ENCODE measurements around the gene LY6G6C.
"Not testable (repeated sequence)": the region's sequence is repeated elsewhere in the genome, so short reads cannot be mapped to it uniquely, and the experiment has no call there.

Gene LY6G6C

DNA sequence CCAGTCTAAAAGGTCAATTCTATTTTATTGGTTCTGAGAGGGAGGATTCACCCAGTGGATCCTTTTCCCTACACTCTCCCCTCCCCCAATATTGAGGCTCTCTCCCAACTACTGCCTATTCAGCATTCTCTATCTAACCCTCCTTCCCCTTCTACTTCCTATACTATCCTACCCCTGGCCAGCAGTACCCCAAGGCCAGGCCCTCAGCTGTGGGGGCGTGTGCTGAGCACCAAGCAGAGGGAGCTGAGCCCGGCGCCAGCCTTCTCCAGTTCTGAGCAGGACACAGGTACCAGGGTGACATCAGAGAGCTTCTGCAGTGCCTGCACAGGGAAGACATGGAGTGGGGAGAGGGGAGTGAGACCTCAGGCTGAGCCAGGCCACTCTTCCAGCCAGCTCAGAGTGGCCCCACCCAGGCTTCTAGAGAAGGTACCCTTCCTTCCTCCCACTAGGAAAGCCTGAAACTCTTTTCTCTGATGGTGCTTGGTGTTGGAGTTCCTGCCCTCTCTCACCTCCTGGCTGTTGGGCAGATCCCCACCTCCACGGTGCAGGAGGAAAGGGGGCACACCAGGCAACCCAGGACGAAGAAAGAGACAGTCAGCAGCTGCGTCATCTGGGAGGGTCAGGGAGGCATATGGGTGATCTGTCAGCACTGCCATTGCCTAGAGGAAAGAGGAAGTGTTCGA, 5.6 kb upstream of the LY6G6C start:
- DNase-seq (ENCODE audit: low read depth, low spot score) = no peak

DNA sequence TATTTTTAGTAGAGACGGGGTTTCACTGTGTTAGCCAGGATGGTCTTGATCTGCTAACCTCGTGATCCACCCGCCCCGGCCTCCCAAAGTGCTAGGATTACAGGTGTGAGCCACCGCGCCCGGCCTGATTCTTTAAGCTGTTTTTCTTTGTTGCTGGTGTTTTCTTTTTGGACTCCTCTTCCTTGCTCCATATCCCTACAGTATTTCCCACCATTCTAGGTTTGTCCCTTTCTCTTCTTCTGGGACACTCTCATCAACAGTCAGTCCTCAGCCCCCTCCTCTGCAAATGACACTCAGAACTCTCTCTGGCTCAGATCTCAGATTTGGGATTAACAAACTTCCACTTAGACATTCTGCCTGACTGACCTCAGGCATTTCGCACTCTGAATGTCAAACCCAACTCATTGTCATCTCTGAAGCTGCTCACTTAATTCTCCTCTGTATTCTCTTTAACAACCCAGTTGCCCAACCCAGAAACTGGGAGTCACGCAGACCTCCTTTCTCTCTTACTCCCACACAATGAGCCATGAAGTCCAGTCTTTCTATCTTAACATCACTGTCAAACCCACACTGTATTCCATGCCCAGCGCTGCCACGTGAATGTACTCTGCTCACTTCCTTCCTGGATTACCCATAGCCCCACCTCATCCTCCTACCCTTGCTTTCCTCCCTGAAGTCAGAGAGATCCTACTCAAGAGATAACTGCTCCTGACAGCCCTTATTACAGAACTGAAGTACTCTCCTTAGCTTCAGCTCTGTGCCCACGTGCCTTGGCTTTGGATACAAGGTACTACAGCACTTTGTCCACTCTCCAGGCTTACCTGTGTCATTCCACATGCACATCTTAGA, 4.2 kb upstream of the LY6G6C start:
- no peak for DNase-seq (ENCODE audit: low read depth, low spot score)

DNA sequence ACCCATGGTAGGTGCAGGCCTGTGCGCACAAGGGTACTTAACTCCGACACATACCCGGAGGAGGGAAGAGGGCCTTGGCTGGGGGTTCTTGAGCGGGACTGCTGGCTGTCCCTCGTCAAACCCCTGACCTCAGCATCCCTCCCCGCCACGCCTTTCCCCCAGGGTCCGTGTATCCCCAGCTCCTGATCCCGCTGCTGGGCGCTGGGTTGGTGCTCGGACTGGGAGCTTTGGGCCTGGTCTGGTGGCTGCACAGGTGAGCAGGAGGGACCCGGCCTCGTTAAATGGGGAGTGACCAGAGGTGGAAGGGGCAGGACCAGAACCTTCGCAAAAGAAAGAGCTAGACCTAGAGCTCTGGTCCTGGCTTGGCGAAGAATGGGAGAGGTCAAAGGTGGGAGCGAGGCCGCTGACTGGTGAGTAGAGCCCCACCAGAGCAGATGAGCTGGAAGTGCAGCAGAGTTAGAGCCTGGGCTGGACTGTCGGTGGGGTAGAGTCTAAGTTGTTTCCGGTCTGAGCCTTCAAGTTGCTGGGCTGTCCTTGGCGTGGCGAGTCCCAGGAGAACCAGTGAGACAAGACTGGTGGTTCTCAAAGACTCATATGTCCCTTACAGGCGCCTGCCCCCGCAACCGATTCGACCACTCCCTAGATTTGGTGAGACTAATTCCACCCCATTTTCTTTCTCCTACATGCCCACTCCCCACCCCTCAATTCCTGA, 2.6 kb upstream of the LY6G6C start:
- DNase-seq (ENCODE audit: low read depth, low spot score) = no peak

DNA sequence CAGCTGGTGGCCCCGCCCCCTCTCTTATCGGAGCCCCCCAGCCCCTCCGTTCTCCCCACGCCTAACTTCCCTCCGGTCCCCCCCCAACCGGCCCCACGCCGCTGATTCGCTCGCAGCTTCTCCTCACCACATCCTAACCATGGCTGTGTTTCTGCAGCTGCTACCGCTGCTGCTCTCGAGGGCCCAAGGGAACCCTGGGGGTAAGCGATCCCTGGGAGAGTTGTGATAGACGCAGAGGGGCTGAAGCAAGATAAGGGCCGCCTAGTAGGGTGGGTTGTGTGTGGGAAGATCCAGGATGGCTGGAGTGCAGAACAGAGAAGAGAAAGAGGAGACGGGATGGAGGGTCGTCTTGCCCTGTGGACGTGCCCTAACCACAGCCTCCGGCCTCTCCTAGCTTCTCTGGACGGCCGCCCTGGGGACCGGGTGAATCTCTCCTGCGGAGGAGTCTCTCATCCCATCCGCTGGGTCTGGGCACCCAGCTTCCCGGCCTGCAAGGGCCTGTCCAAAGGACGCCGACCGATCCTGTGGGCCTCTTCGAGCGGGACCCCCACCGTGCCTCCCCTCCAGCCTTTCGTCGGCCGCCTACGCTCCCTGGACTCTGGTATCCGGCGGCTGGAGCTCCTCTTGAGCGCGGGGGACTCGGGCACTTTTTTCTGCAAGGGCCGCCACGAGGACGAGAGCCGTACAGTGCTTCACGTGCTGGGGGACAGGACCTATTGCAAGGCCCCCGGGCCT, 1.9 kb upstream of the LY6G6C start, which contains the start of gene MPIG6B:
MPIG6B (plus strand) TSS at position 129 of the 735 bp plus-strand sequence; CDS start at position 140, 11 bp downstream.
- no peak for DNase-seq (ENCODE audit: low read depth, low spot score)

DNA sequence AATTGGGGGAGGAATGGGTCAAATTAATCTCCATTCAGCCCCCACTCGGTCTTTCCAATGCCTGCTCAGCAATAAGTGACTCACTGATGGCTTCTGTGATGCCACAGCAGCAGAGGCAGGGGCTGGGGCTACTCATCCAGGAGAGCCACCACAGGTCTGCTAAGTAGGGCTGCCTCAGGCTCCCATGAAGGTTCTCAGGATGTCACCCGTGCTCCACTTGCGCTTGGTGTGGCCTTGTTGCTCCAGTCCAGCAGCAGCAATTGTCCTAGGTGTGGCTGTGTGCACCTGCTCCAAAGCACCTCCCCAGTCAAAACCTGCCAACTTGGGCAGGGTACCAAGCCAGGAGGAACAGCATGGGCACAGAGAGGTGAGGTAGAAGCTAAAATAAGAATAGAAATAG, 627 bp upstream of the LY6G6C start:
- no peak for DNase-seq (ENCODE audit: low read depth, low spot score)

DNA sequence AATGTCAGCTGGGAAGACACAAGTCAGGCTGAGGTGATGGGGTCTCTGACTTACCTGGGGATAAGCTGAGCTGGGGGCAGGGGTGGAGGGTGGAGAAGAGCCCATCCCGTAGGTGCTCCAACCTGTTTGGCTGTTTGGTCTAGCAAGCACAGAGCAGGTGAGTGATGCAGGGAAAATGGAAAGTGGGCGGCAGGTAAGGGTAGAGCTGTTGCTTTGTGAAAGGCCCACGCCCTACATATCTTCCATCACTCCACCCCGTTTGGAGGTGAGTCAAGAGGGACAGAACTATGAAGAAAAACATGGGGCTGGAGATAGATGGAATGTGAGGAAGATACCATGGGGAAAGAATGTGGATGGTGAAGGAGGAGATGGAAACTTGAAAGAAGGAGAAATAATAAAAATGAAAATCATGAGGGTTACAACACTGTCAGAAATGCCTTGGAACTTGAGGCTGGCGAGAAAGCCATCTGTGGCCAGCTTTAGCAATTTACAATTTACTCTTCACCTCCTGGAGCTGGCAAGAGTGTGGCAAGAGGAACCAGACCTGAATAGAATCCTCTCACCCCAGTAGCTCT, 1.3 kb downstream of the LY6G6C start:
- DNase-seq (ENCODE audit: low read depth, low spot score) = no peak

DNA sequence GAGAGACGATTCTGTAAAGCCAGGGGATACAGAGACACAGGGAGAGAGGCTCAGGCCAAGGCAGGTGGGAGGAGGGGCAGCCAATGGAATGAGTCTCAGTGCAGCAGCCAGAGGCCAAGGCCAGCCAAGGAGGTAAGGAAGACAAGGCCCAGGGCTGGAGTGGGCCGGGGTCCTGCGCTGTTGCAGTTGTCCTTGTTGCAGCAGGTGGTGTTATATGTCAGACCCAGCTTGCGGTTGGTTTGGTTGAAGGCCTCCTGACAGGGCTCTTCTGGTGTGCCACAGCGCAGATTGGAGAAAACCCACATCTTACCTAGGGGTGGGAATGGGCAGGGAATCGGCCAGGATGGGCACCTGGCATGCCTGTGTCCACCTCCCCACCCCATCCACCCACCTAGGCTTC, 2.5 kb downstream of the LY6G6C start:
- no peak for DNase-seq (ENCODE audit: low read depth, low spot score)

DNA sequence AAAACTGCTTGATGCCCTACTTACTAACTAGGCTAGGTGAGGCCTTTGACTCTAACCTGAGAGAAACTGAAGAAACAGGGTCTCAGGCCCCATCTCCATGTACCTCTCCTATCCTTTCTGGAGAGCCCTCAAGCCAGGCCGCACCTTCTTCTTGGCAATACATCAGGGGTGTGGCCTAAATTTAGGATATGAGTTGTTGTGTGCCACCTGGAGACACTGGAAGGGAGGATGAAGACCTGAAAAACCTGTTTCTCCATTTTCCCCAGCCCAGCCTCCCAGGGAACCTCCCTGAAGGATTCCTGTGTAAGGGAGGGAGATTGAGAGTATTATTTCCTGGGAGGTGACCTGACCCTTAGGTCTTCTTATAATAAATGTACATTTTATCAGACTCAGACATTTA, 3.3 kb downstream of the LY6G6C start:
- no peak for DNase-seq (ENCODE audit: low read depth, low spot score)

DNA sequence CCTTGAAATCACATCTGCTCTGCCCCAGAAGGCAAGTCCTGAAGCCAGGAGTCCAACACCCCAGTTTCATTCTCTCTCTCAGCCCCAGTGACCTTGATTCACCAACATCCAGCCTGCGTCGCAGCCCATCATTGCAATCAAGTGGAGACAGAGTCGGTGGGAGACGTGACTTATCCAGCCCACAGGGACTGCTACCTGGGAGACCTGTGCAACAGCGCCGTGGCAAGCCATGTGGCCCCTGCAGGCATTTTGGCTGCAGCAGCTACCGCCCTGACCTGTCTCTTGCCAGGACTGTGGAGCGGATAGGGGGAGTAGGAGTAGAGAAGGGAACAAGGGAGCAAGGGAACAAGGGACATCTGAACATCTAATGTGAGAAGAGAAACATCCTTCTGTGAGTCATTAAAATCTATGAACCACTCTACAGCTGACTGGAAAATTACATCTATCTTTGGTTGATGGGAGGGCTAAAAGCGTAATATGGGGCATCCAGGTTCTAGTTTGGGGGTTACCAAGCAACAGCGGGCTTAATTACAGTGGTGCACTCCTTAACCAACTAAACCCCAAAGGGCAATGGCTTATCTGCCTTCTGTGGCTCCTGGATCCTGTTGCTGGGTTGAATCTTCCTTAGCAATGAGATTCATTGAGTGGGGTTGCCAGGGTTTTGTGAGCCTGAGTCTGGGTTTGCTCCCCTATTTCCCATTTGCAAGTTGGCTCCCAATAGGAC, 3.9 kb downstream of the LY6G6C start:
- no peak for DNase-seq (ENCODE audit: low read depth, low spot score)

DNA sequence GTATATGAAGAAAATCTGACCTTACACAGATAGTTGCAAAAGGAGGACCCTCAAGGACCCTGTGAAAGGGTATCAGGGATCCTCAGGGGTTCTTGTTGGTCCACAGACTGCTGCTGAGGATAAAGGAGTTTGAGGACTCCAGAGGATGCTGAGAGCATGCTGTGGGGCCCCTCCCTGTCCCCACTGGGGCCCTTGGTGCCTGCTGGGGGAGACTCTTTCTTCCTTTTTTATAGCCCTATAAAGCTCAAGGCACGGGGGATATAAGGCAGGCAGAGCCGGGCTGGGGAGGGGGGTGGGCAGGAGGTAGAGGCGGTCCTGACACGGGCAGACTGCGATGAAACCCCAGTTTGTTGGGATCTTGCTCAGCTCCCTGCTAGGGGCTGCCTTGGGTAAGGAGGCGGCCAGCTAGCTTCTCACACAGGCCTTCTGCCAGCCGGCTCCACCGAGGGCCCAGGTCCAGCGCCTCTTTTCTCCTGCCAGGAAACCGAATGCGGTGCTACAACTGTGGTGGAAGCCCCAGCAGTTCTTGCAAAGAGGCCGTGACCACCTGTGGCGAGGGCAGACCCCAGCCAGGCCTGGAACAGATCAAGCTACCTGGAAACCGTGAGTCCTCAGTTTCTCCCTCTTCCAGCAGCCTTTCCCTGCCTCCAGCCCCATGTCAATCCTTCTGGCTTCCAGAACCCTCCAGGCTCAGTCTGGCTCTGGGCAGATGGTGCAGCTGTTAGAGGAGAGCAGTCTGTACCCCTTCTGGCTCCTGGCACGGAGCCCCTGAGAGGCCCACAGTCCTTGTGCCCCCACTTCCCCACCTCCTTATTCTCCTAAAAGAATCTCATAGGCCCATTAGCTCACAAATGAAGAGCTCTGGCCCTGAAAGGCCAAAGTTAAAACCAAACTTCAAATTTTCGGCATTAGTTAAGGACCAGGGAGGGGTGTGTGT, 6.3 kb downstream of the LY6G6C start, which contains the start of gene LY6G6D:
LY6G6D (plus strand) TSS at position 327 of the 937 bp plus-strand sequence; CDS start at position 335, 8 bp downstream.
- DNase-seq (ENCODE audit: low read depth, low spot score) = no peak

DNA sequence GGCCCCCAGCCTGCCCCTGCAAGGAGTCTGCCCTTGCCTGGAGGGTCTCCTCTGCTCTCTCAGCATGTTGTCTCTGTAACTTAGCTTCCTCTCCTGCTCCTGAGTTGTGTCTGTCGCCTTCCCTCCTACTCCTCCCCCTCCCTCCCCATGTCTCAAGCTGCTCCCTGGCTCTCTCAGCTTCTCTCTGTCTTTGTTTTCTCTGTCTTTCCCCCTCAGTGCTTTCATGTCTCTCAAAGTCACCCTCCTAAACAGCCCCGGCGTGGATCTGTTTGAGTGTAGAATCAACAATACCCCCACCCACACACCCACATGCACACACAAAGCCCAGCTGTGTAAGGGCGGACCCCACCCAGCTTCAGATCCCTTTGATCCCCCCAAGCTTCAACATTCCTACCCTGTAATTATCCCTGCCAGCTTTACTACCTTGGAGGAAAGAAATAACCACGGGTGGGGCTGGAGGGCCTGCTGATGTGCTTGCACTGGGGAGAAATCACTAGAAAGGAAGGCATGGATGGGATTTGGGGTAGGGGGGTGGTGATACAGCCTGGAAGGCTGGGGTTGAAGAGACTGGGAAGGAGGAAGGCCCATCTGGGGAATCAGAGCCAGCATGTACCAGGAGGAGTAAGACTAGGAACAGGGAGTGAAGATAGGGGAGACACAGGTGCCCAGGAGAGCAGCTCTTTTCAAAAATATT, 7.4 kb downstream of the LY6G6C start:
- DNase-seq (ENCODE audit: low read depth, low spot score) = no peak

DNA sequence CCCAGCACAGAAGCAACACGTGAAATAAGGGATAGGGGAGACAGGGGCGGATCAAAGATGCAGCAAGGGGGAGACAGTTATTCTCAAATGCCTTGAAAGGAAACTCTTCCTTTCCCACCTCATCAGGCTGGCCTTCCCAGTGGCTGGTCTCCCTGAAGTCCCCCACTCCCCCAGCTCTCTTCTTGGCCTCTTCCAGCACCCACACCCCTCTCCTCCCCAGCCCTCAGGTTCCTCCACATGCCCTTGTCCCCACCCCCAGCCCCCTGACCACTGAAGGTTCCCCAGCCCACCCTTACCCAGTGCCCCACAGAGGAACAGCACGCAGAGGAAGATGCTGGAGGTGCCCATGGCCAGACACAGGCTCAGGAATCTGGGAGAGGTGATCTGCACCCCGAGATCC, 8.1 kb downstream of the LY6G6C start:
- no peak for DNase-seq (ENCODE audit: low read depth, low spot score)

DNA sequence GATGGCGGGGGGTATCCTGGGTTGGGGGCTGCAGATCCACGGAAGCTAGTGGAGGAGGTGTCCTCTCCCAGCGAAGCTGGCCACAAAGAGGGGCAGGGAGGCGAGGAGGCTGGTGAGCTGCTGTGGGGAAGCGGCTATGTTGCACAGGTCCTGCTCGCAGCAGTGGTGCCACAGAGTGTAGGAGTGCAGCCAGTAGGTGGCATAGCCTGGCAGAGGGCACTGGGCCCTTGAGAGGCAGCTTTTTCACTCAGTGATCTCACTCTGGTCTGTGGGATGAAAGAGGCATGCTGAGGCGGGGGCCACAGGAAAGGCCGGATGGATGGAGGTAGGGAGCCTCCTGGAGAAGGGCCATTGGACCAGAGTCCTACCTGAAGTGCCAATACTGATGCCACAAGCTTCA, 9.2 kb downstream of the LY6G6C start:
- no peak for DNase-seq (ENCODE audit: low read depth, low spot score)

DNA sequence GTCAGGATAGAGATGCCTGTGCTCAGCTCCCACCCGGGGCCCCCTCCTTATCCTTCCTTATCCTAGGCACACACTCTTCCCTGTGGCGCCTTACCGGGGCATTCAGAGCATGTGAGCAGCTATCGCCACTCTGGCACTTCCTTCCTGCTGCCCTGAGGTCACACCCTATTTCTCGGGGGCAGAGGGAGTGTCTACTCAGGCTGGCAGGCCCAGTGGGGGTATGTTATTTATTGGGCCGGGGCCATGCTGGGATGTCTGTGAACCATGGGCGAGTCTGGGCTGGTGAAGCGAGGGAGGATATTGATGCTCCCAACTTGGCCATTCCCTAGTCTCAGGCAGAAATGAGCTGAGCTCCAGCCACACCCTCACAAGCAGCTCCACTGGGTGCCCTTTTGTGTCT, 10.3 kb downstream of the LY6G6C start:
- DNase-seq (ENCODE audit: low read depth, low spot score) = no peak

DNA sequence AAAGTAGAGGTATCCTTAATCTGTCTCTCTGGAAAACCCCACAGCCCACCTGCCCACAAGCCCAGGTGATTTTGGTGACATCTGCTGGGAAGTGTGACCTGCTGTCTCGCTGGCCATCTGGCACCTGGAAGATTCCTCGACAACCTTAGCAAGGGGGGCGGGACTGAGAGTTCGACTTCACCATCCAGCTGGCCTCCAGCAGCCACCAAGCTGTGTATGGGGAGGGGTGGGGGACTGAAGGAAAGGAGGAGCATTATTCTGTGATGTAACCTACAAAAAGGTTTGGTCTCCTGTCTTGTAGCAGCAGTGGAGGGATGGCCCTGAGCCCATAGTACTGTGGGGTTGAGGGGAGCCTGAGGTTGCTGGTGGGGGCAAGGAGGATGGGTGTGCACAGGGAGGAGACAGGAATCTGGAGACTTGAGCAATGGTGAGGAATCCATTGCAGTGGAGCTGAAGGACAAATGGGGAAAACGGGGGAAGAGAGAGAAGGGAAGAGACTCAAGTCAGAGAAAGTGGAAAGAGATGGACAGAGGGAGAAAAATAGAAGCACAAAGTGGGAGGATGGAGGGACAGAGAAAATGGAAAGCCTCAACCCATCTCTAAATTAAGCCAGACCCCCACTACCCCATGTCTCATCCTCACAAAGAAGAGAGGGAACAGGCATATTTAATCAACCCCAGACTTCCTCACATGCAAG, 10.9 kb downstream of the LY6G6C start:
- no peak for DNase-seq (ENCODE audit: low read depth, low spot score)

DNA sequence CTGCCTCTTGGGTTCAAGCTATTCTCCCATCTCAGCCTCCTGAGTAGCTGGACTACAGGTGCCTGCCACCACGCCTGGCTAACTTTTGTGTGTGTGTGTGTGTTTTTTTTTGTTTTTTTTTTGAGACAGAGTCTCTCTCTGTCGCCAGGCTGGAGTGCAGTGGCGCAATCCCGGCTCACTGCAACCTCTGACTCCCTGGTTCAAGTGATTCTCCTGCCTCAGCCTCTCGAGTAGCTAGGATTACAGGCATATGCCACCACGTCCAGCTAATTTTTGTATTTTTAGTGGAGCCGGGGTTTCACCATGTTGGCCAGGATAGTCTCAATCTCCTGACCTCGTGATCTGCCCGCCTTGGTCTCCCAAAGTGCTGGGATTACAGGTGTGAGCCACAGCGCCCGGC, 12.4 kb downstream of the LY6G6C start:
- DNase-seq (ENCODE audit: low read depth, low spot score) = not testable (repeated sequence)

DNA sequence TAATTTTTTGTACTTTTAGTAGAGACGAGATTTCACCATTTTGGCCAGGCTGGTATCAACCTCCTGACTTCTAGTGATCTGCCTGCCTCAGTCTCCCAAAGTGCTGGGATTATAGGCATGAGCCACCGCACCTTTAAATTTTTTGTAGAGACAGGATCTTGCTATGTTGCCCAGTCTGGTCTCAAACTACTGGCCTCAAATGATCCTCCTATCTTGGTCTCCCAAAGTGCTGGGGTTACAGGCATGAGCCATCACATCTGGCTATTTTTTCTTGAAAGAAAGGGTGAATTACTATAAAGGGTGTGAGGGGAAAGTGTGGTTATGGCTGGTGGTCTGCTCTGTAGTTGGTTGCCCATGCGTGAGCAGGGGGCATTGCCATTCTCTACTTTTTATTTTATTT, 13.3 kb downstream of the LY6G6C start:
- DNase-seq (ENCODE audit: low read depth, low spot score) = no peak

DNA sequence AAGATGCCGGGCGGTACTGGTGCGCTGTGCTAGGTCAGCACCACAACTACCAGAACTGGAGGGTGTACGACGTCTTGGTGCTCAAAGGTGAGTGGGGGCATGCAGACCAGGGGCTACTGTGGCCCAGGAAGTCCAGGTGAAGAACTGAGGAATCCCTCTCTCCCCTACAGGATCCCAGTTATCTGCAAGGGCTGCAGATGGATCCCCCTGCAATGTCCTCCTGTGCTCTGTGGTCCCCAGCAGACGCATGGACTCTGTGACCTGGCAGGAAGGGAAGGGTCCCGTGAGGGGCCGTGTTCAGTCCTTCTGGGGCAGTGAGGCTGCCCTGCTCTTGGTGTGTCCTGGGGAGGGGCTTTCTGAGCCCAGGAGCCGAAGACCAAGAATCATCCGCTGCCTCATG, 13.8 kb downstream of the LY6G6C start:
- no peak for DNase-seq (ENCODE audit: low read depth, low spot score)

Measured in smooth muscle cell of the brain vasculature (primary cell).